Measurements from ENCODE around the gene TXLNB. TPM values are rescaled to one million over a fixed set of nuclear protein-coding genes. Genes with fewer than 3 reads are reported as not detected.
"Not testable (repeated sequence)": the region's sequence is repeated elsewhere in the genome, so short reads cannot be mapped to it uniquely, and the experiment has no call there.

Gene TXLNB
- total RNA-seq, 1 donor from 2014 or later: 0.05 TPM

- no peak for TF ChIP-seq CTCF (IDR thresholded peaks at IDR 0.05)
Measured at GRCh38 chr6:139289233-139289632, 2.6 kb downstream of the TXLNB start.

GRCh38 chr6:139288496-139289040 is 3.2 kb downstream of the TXLNB start:
- Mint-ChIP-seq H3K27me3 (ENCODE audit: low read depth) (no peaks in the 10 kb centered on the region), H3K4me1 (ENCODE audit: low read depth) (peaks cover 23% of the 10 kb centered on the region), H3K27ac (ENCODE audit: unreplicated experiment) (no peak overlapping the region), H3K4me3 (ENCODE audit: unreplicated experiment) (no peak overlapping the region), H3K36me3 (ENCODE audit: low read depth) (no peaks in the 10 kb centered on the region), H3K9me3 (ENCODE audit: low read depth) (no peaks in the 10 kb centered on the region)
- DNase-seq (ENCODE audit: low spot score): no peak
- TF ChIP-seq CTCF (IDR thresholded peaks at IDR 0.05): no peak

More at GRCh38 chr6:139289233-139289632, 2.6 kb downstream of the TXLNB start:
- Mint-ChIP-seq H3K9me3 (ENCODE audit: low read depth) (no peaks in the 10 kb centered on the region), H3K27ac (ENCODE audit: unreplicated experiment) (no peak overlapping the region), H3K4me1 (ENCODE audit: low read depth) (peaks cover 23% of the 10 kb centered on the region), H3K4me3 (ENCODE audit: unreplicated experiment) (no peak overlapping the region), H3K27me3 (ENCODE audit: low read depth) (no peaks in the 10 kb centered on the region), H3K36me3 (ENCODE audit: low read depth) (no peaks in the 10 kb centered on the region)
- no peak for DNase-seq (ENCODE audit: low spot score)

- Mint-ChIP-seq H3K9me3 (ENCODE audit: low read depth) (no peaks in the 10 kb centered on the region), H3K27me3 (ENCODE audit: low read depth) (no peaks in the 10 kb centered on the region), H3K4me3 (ENCODE audit: unreplicated experiment) (no peak overlapping the region), H3K4me1 (ENCODE audit: low read depth) (peaks cover 23% of the 10 kb centered on the region), H3K27ac (ENCODE audit: unreplicated experiment) (no peak overlapping the region), H3K36me3 (ENCODE audit: low read depth) (no peaks in the 10 kb centered on the region)
- TF ChIP-seq CTCF (IDR thresholded peaks at IDR 0.05): no peak
- no peak for DNase-seq (ENCODE audit: low spot score)
Measured at GRCh38 chr6:139287868-139288267, 3.9 kb downstream of the TXLNB start.

GRCh38 chr6:139286438-139286837 is 5.4 kb downstream of the TXLNB start:
- H3K27me3 Mint-ChIP-seq (ENCODE audit: low read depth); H3K4me3 Mint-ChIP-seq (ENCODE audit: unreplicated experiment); H3K9me3 Mint-ChIP-seq (ENCODE audit: low read depth); H3K4me1 Mint-ChIP-seq (ENCODE audit: low read depth); DNase-seq (ENCODE audit: low spot score); H3K36me3 Mint-ChIP-seq (ENCODE audit: low read depth); H3K27ac Mint-ChIP-seq (ENCODE audit: unreplicated experiment): not testable (repeated sequence)

GRCh38 chr6:139285590-139285989 is 6.2 kb downstream of the TXLNB start:
- no peaks in the 10 kb centered on the region for H3K9me3 Mint-ChIP-seq (ENCODE audit: low read depth)
- H3K4me3 Mint-ChIP-seq (ENCODE audit: unreplicated experiment): no peak overlapping the region
- peaks cover under 1% of the 10 kb centered on the region for H3K4me1 Mint-ChIP-seq (ENCODE audit: low read depth)

More at GRCh38 chr6:139285590-139285989, 6.2 kb downstream of the TXLNB start:
- Mint-ChIP-seq H3K27me3 (ENCODE audit: low read depth) (no peaks in the 10 kb centered on the region), H3K36me3 (ENCODE audit: low read depth) (no peaks in the 10 kb centered on the region), H3K27ac (ENCODE audit: unreplicated experiment) (no peak overlapping the region)
- no peak for DNase-seq (ENCODE audit: low spot score)
- TF ChIP-seq CTCF (IDR thresholded peaks at IDR 0.05): no peak
